ENCODE results near the gene NAGK. TPM values are rescaled to one million over a fixed set of nuclear protein-coding genes. Genes with fewer than 3 reads are reported as not detected.
"Not testable (repeated sequence)": the region's sequence is repeated elsewhere in the genome, so short reads cannot be mapped to it uniquely, and the experiment has no call there.

NAGK gene
- total and polyA plus RNA-seq, 7 donors: 36.3 to 93.1 (median 72.8) TPM

- Histone ChIP-seq H3K27me3 (no peaks in the 10 kb centered on the region), H3K4me1 (no peaks in the 10 kb centered on the region), H3K36me3 (no peaks in the 10 kb centered on the region), H3K9me3 (no peaks in the 10 kb centered on the region), H3K4me3 (no peak overlapping the region), H3K27ac (no peak overlapping the region)
- 2 to 9% methylated on average over 3 of the region's 3 CpGs for WGBS, 2 donors
- DNase-seq: no peak
- intact Hi-C loops (cut with DNase I): no loop called here
- no peak for TF ChIP-seq POLR2AphosphoS5 (IDR thresholded peaks at IDR 0.05)
- TF ChIP-seq, protein P1, sequence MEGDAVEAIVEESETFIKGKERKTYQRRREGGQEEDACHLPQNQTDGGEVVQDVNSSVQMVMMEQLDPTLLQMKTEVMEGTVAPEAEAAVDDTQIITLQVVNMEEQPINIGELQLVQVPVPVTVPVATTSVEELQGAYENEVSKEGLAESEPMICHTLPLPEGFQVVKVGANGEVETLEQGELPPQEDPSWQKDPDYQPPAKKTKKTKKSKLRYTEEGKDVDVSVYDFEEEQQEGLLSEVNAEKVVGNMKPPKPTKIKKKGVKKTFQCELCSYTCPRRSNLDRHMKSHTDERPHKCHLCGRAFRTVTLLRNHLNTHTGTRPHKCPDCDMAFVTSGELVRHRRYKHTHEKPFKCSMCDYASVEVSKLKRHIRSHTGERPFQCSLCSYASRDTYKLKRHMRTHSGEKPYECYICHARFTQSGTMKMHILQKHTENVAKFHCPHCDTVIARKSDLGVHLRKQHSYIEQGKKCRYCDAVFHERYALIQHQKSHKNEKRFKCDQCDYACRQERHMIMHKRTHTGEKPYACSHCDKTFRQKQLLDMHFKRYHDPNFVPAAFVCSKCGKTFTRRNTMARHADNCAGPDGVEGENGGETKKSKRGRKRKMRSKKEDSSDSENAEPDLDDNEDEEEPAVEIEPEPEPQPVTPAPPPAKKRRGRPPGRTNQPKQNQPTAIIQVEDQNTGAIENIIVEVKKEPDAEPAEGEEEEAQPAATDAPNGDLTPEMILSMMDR (IDR thresholded peaks at IDR 0.05): peak in 3 of 4 experiments; percentile 48 to 58 (median 49)
Observed at GRCh38 chr2:71100195-71100964, 31.9 kb downstream of the NAGK start.

GRCh38 chr2:71101656-71102055 lies 33.2 kb downstream of the NAGK start:
- no peaks in the 10 kb centered on the region for H3K4me1 ChIP-seq
- H3K36me3 ChIP-seq: no peaks in the 10 kb centered on the region
- H3K27me3 ChIP-seq: no peaks in the 10 kb centered on the region
- WGBS, 2 donors: 37 to 58% methylated on average over 2 of the region's 2 CpGs
- H3K4me3 ChIP-seq: no peak overlapping the region
- intact Hi-C loops (cut with DNase I): no loop called here
- no peak overlapping the region for H3K27ac ChIP-seq
- TF ChIP-seq, protein P1 (IDR thresholded peaks at IDR 0.05): no peak
- H3K9me3 ChIP-seq: no peaks in the 10 kb centered on the region
- DNase-seq: no peak

- Histone ChIP-seq H3K27ac (no peak overlapping the region), H3K9me3 (no peaks in the 10 kb centered on the region), H3K36me3 (no peaks in the 10 kb centered on the region), H3K4me3 (no peak overlapping the region), H3K4me1 (no peaks in the 10 kb centered on the region), H3K27me3 (no peaks in the 10 kb centered on the region)
- no peak for DNase-seq
- 58 to 63% methylated on average over 6 of the region's 6 CpGs for WGBS, 2 donors
- intact Hi-C loops (cut with DNase I): no loop called here
- TF ChIP-seq POLR2A (IDR thresholded peaks at IDR 0.05) (no peak), EP300 (IDR thresholded peaks at IDR 0.05) (no peak), POLR2AphosphoS5 (IDR thresholded peaks at IDR 0.05) (no peak)
- TF ChIP-seq, protein P1 (IDR thresholded peaks at IDR 0.05): no peak
Observed at GRCh38 chr2:71102981-71103681, 34.7 kb downstream of the NAGK start.

GRCh38 chr2:71103809-71104208 lies 35.4 kb downstream of the NAGK start:
- Histone ChIP-seq H3K27me3 (no peaks in the 10 kb centered on the region), H3K4me1 (no peaks in the 10 kb centered on the region), H3K9me3 (no peaks in the 10 kb centered on the region), H3K36me3 (peaks cover 0 to 6% (median 0%) of the 10 kb centered on the region in 4 donors), H3K27ac (no peak overlapping the region), H3K4me3 (no peak overlapping the region)
- no peak for TF ChIP-seq POLR2AphosphoS5 (IDR thresholded peaks at IDR 0.05)
- no peak for TF ChIP-seq POLR2A (IDR thresholded peaks at IDR 0.05)
- no peak for TF ChIP-seq EP300 (IDR thresholded peaks at IDR 0.05)
- TF ChIP-seq, protein P1 (IDR thresholded peaks at IDR 0.05): no peak
- WGBS, 2 donors: 90 to 94% methylated on average over 5 of the region's 5 CpGs
- intact Hi-C loops (cut with DNase I): no loop called here
- no peak for DNase-seq

DNA sequence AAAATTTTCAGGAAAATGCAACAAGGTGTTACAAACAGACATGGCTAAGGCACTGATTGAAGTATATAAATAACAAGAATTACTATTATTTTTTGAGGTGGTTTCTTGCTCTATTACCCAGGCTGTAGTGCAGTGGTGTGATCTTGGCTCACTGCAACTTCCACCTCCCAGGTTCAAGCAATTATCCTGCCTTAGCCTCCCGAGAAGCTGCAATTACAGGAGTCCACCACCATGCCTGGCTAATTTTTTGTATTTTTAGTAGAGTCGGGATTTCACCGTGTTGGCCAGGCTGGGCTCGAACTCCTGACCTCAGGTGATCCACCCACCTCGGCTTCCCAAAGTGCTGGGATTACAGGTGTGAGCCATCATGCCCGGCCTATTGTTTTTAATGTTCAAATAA lies 38.0 kb downstream of the NAGK start:
- DNase-seq; H3K27me3 ChIP-seq; H3K27ac ChIP-seq; H3K4me1 ChIP-seq; H3K9me3 ChIP-seq; intact Hi-C loops (cut with DNase I); H3K4me3 ChIP-seq: not testable (repeated sequence)
- WGBS, 2 donors: 80 to 91% methylated on average over 6 of the region's 6 CpGs
- peaks cover 0 to 21% (median 0%) of the 10 kb centered on the region in 4 donors for H3K36me3 ChIP-seq

Data from sigmoid colon (tissue), 7 donors.